Esophagus squamous epithelium (tissue), 5 donors: Measurements from ENCODE around the gene OR10V1. TPM values are rescaled to one million over a fixed set of nuclear protein-coding genes. Genes with fewer than 3 reads are reported as not detected.
"Not testable (repeated sequence)": the region's sequence is repeated elsewhere in the genome, so short reads cannot be mapped to it uniquely, and the experiment has no call there.

Experiments used
- DNase-seq: peaks from one replicate; lab custom pipeline; 2025; lab: John Stamatoyannopoulos, UW
- H3K27ac ChIP-seq, 4 donors: fragments of 200-600 bp; sonication (generic); one replicate each; pipeline ENCODE4 v1.5.1; 2016 to 2019; ENCODE audit warnings: mild to moderate bottlenecking in 1 of 4
- H3K27me3 ChIP-seq, 4 donors: fragments of 200-600 bp; sonication (generic); 1 replicate in 3 of 4; 2 replicates in 1 of 4; pipeline versions ENCODE4 v1.5.1 to v1.6.0; 2017 to 2021; ENCODE audit warnings: antibody characterized with exemption in 1 of 4
- H3K36me3 ChIP-seq, 3 donors: fragments of 200-600 bp; sonication (generic); one replicate each; pipeline ENCODE4 v1.5.1; 2016 to 2019
- H3K4me1 ChIP-seq, 3 donors: fragments of 200-600 bp; sonication (generic); one replicate each; pipeline ENCODE4 v1.5.1; 2017 to 2019
- H3K4me3 ChIP-seq, 4 donors: fragments of 200-600 bp; sonication (generic); 1 replicate in 3 of 4; 2 replicates in 1 of 4; pipeline ENCODE4 v1.5.1; 2016 to 2019; ENCODE audit warnings: mild to moderate bottlenecking in 2 of 4, moderate library complexity in 1 of 4
- H3K9me3 ChIP-seq, 3 donors: fragments of 200-600 bp; sonication (generic); one replicate each; pipeline ENCODE4 v1.5.1; 2016 to 2019
- POLR2A ChIP-seq, 4 donors: fragments of 450-650 bp; IDR thresholded peaks; one replicate each; pipeline ENCODE4 v1.6.1; 2017; ENCODE audit warnings: antibody characterized with exemption in 4 of 4, mild to moderate bottlenecking in 4 of 4, moderate library complexity in 3 of 4
- WGBS, 2 donors: methylation state at CpG; one replicate each; pipeline ENCODE4 v1.1.5; 2018; 5-methylcytosine and 5-hydroxymethylcytosine counted together
- intact Hi-C: fragments of 100-400 bp; cut with DNase I; formaldehyde crosslinking; loops from one replicate; pipeline ENCODE4 v1.15.0; 2022
- total RNA-seq, 4 donors: library from RNA; depleted of rRNA; stranded (reverse); fragments of >200 nt; gene quantifications; one replicate each; pipeline ENCODE4 v1.1.0, GENCODE V29; 2016
- TF ChIP-seq, protein P1 (sequence below), 6 experiments: fragments of 450-650 bp in 4 of 6; fragments of 200-600 bp in 2 of 6; sonication (generic) in 2 of 6; IDR thresholded peaks; one replicate each; pipeline ENCODE4 v1.5.1; 2016 to 2019; ENCODE audit warnings: antibody characterized with exemption in 6 of 6, mild to moderate bottlenecking in 4 of 6, moderate library complexity in 4 of 6
- donor health status: DM: yes; HTN: yes; CAD: no.

The OR10V1 gene
- total RNA-seq, 4 donors from 2014 or later: not detected

DNA sequence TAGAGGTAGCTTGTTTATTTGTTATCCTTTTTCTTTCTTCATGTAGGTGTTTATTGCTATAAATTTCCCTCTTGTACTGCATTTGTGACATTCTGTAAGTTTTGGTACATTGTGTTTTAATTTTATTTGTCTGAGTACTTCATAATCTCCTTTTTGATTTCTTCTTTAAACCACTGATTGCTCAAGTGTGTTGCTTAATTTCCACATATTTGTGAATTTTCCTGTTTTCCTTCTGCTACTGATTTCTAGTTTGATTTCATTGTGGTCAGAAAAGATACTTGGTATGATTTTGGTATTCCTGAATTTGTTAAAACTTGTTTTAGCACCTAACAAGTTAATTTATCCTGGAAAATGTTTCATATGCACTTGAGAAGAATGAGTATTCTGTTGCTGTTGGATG is 15.1 kb downstream of the OR10V1 start:
- Histone ChIP-seq H3K4me1 (no peaks in the 10 kb centered on the region), H3K27me3 (no peaks in the 10 kb centered on the region), H3K36me3 (no peaks in the 10 kb centered on the region), H3K27ac (no peak overlapping the region), H3K4me3 (no peak overlapping the region), H3K9me3 (no peaks in the 10 kb centered on the region)
- no peak for DNase-seq
- TF ChIP-seq POLR2A (IDR thresholded peaks at IDR 0.05): no peak
- TF ChIP-seq, protein P1, sequence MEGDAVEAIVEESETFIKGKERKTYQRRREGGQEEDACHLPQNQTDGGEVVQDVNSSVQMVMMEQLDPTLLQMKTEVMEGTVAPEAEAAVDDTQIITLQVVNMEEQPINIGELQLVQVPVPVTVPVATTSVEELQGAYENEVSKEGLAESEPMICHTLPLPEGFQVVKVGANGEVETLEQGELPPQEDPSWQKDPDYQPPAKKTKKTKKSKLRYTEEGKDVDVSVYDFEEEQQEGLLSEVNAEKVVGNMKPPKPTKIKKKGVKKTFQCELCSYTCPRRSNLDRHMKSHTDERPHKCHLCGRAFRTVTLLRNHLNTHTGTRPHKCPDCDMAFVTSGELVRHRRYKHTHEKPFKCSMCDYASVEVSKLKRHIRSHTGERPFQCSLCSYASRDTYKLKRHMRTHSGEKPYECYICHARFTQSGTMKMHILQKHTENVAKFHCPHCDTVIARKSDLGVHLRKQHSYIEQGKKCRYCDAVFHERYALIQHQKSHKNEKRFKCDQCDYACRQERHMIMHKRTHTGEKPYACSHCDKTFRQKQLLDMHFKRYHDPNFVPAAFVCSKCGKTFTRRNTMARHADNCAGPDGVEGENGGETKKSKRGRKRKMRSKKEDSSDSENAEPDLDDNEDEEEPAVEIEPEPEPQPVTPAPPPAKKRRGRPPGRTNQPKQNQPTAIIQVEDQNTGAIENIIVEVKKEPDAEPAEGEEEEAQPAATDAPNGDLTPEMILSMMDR (IDR thresholded peaks at IDR 0.05): no peak
- intact Hi-C loops: no loop called here

DNA sequence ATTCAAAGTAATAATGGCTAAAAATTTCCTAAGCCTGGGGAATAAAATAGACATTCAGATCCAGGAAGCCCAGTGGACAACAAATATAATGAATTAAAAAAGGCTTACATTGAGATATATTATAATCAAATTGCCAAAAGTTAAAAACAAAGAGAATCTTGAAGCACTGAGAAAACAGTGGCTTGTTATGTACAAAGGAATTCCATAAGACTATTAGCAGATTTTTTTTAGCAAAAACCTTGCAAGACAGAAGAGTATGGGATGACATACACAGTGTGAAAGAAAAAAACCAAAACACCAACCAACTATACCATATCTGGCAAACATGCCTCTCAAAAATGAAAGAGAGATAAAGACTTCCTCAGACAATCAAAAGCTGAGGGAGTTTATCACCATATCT is 20.7 kb downstream of the OR10V1 start:
- H3K27me3 ChIP-seq: no peaks in the 10 kb centered on the region

DNA sequence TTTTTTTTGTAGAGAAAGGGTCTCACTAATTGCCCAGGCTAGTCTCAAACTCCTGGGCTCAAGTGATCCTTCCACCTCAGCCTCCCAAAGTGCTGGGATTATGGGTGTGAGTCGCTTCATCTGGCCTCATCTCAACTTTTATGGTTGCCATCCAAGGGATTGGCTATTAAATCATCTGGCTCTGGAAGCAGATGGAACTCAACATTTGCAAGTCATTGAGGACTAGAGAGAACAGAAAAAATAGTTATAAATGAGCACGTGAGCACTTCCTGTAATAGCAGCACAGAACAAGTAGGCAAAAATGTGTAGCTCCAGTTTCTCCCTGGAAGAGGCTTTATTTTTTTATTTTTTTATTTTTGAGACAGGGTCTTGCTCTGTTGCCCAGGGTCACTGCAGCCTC is 22.5 kb downstream of the OR10V1 start:
- no peak for TF ChIP-seq POLR2A (IDR thresholded peaks at IDR 0.05)
- TF ChIP-seq, protein P1 (IDR thresholded peaks at IDR 0.05): no peak
- WGBS, 2 donors: 59 to 64% methylated on average over 2 of the region's 2 CpGs
- intact Hi-C loops: no loop called here
- Histone ChIP-seq H3K27ac (no peak overlapping the region), H3K9me3 (peaks cover 0 to 15% (median 0%) of the 10 kb centered on the region in 3 donors), H3K36me3 (no peaks in the 10 kb centered on the region), H3K4me3 (no peak overlapping the region), H3K4me1 (no peaks in the 10 kb centered on the region), H3K27me3 (peaks cover 0 to under 1% (median 0%) of the 10 kb centered on the region in 4 donors)
- DNase-seq: no peak

More for the DNA sequence above, 20.7 kb downstream of the OR10V1 start:
- H3K4me3 ChIP-seq: no peak overlapping the region
- H3K36me3 ChIP-seq: no peaks in the 10 kb centered on the region
- peaks cover 0 to 15% (median 0%) of the 10 kb centered on the region in 3 donors for H3K9me3 ChIP-seq
- H3K27ac ChIP-seq: no peak overlapping the region
- DNase-seq: no peak
- intact Hi-C loops: no loop called here
- TF ChIP-seq POLR2A (IDR thresholded peaks at IDR 0.05): no peak
- TF ChIP-seq, protein P1 (IDR thresholded peaks at IDR 0.05): no peak
- H3K4me1 ChIP-seq: no peaks in the 10 kb centered on the region

DNA sequence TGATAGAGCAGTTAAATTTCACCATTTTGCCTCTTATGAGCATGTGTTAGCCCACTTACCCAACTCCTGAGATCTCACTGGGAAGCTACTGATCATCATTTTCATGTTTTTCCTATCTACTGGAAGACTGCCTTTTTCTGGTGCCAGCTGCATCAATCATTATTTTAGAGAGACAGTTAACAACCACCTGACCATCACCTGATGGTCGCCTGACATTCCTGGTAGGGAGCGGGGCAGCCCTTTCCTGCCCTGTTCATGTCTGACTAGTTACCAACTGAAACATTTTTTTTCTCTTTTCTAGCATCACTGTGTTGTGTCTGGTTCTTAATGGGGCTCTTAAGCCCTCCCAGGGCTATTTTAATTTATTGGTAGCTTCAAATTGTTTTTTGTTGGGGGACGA is 24.6 kb downstream of the OR10V1 start:
- no peak overlapping the region for H3K4me3 ChIP-seq
- H3K27me3 ChIP-seq: peaks cover 0 to 6% (median 0%) of the 10 kb centered on the region in 4 donors
- H3K4me1 ChIP-seq: no peaks in the 10 kb centered on the region
- TF ChIP-seq POLR2A (IDR thresholded peaks at IDR 0.05): no peak
- TF ChIP-seq, protein P1 (IDR thresholded peaks at IDR 0.05): no peak
- WGBS, 2 donors: 68 to 77% methylated on average over 3 of the region's 3 CpGs
- DNase-seq: no peak
- no peak overlapping the region for H3K27ac ChIP-seq
- intact Hi-C loops: no loop called here
- H3K9me3 ChIP-seq: peaks cover 0 to 15% (median 0%) of the 10 kb centered on the region in 3 donors
- H3K36me3 ChIP-seq: no peaks in the 10 kb centered on the region

DNA sequence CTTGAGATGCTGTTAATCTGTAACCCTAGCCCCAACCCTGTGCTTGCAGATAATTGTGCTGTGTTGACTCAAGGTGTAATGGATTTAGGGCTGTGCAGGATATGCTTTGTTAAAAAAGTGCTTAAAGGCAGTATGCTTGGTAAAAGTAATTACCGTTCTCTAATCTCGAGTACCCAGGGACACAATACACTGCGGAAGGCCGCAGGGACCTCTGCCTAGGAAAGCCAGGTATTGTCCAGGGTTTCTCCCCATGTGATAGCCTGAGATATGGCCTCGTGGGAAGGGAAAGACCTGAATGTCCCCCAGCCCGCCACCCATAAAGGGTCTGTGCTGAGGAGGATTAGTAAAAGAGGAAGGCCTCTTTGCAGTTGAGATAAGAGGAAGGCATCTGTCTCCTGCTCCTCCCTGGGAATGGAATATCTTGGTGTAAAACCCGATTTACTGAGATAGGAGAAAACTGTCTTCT is 32.4 kb downstream of the OR10V1 start:
- 65% methylated on average over 4 to 6 of the region's 7 CpGs for WGBS, 2 donors
- H3K4me3 ChIP-seq, DNase-seq, H3K4me1 ChIP-seq, H3K9me3 ChIP-seq, H3K27me3 ChIP-seq, intact Hi-C loops, H3K36me3 ChIP-seq, H3K27ac ChIP-seq: not testable (repeated sequence)
